Suppressor macrophage (primary cell): ENCODE measurements around the gene FBXO7.
A peak's percentile ranks its signal among the peaks of the same experiment; 100 is the strongest.

Experiments
- DNase-seq, 4 experiments: peaks; one replicate each; pipeline ENCODE4 v3.0.0-alpha.2; 2020 to 2022

The FBXO7 gene

GRCh38 chr22:32490279-32490678 lies 15.7 kb downstream of the FBXO7 start:
- no peak for DNase-seq

GRCh38 chr22:32492111-32492510 lies 17.5 kb downstream of the FBXO7 start:
- DNase-seq, result no peak

GRCh38 chr22:32493551-32493950 lies 18.9 kb downstream of the FBXO7 start:
- DNase-seq, result no peak

DNA sequence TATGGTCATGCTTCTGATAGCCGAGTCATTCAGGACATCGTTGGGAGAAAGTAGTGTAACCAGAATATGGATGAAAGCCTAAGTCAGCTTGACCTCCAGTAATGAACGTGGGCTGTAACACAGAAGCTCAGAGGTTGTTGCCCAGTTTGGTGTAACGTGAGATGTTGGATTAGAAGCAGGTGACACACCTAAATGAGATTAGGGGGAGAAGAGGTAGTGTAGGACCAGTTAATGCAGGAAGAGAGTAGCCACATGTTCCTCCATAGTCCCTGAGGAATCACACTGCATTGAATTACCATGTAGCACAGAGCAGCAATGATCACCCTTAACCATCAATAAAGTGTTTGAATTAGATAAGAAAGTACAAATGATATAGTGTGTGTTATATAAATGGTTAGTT lies 20.4 kb downstream of the FBXO7 start:
- DNase-seq, result no peak

- DNase-seq, result no peak
Measured at GRCh38 chr22:32499666-32500065, 25.1 kb downstream of the FBXO7 start.

DNA sequence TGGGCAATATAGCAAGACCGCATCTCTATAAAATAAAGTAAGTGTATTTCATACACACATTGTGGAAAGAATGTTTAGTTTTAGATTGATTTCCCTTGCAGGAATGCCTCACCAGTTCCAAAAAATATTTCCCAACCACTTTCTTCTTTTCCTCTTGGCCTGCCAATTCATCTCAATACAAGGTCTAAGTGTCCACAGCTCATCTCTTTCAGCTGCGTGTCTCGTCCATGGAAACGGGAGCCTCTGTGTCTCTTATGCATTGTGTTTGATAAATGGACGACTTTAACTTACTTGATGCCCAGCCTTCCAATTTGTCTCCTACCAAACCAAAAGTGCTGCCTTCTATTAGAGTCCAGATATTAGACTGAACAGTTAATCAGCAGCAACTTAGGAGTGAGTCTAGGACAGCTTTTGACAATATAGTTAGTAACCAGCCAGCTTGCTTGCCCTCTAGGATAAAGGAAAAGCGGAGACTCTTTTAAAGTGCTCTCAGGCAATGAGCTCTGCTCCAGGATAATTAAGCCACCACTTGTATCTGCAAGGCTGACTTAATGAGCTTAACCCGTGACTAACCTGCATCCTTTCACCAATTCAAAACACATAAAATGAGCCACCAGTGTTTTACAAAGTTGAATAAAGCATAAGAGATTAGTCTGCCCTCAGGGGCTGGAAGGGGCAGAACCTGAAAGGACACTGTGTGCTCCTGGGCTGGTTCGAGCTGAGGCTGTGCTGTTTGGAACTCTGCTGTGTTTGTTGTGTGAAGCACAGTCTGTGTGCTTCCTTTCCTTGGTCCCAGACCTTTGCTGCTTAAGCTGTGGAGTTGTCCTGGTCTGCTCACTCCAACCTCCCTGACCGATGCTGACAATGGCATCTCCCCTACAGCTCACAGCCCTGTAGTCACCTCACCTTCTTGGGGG lies 27.5 kb downstream of the FBXO7 start:
- no peak for DNase-seq

- DNase-seq, result no peak
Measured at GRCh38 chr22:32509045-32509444, 34.4 kb downstream of the FBXO7 start.

DNA sequence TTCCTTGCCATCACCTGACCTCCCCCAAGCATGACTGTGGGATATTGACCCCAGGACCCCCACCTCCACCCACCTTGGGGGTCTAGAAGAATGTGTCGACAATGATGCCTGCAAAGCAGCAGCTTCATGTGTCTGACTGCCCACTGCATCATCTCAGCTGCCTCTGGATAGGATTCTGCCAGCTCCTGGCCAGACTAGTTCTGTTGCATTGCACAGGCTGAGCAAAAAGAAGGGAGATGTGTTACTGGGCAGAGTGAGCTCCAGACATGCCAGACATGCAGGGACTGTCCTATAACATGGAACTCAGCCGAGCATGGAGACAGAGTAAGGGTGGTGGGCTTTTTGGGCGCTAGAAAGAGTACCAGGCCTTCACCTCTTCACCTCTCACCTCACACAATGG lies 36.7 kb downstream of the FBXO7 start:
- DNase-seq, result no peak

DNA sequence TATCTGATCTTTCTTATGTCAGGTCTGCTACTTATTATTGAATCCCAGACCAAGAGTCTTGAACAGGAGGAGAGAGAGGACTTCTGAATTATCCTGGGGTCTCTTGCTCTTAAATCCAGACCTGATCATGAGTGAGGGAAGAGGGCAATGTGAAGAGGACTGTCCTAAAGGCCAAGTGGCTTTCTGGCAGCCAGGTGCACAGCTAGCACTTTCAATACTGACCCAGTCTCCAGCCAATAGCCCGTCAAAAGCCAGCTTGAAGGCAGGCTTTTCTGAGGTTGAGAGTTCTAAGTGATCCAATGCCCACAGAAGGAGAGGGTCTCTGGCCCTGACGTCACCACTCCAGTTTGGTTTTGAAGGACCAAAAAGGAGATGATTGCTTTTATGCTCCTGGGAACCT lies 37.2 kb downstream of the FBXO7 start:
- no peak for DNase-seq

DNA sequence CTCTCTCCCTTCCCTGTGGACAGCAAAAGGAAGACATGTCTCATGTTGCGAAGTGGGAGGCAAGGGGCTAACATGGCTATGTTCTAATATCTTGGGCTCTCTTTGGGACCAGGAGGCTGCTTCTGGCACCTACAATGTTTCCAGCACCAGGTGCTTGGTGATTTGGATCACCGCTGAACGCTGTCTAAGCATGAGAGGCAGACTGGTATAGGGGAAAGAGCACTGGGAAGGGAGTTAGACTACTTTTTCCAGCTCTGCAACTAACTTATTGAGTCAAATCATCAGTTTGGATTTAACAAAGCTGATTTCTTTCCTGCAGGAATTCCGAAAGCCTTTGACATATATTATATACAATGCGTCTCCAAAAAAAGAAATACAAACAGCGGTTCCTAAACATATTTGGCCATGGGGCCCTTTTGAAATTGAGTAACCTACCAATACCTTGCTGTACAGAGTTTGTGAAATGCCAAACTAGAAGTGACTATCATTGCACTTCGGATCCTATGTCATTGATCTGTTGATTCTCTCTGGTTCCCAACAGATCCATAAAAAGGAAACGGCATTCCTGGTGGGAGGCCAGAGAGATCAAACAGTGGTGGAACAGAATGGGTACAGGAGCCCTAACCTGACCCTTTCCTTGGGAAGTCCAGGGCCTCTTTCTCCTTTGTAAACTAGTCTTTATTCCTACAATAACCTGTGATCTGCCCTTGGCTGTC lies 37.8 kb downstream of the FBXO7 start:
- DNase-seq, result no peak

GRCh38 chr22:32515084-32515483 lies 40.5 kb downstream of the FBXO7 start:
- DNase-seq, result no peak

DNA sequence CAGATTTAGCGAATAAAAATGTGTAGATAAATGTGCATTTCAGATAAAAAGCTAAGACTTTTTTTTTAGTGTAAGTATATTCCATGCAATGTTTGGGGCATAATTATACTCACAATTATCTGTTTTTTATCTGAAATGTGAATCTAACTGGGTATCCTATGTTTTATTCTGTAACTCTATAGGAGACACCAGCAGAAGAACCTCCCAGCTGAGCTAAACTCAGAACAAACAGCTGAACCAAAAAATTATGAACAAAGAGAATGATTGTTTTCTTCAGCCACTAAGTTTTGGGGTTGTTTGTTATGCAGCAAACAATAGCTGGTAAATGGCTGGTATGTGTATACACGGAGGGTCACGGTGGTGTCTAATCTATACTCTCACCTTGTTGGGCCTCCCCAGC lies 42.9 kb downstream of the FBXO7 start:
- DNase-seq, result no peak

DNA sequence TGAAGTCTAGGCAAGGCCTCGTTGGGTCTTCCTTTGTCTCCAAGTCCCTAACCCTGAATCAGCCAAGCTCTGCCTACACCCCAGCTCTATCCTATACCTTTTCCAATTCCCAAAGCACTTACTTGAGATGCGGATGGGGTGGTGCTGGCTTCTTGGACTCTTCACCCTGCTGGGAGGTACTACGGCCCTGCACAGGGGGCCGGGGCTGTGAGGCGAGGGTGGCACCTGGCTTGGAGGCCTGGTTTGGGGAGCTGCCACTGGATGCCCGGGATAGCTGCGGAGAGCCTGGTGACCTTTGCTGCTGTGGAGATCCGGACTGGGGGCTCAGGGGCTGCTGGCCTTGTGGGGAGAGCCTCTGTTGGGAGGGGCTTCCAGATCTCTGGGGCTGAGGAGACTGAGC lies 43.3 kb downstream of the FBXO7 start:
- DNase-seq, result no peak

DNA sequence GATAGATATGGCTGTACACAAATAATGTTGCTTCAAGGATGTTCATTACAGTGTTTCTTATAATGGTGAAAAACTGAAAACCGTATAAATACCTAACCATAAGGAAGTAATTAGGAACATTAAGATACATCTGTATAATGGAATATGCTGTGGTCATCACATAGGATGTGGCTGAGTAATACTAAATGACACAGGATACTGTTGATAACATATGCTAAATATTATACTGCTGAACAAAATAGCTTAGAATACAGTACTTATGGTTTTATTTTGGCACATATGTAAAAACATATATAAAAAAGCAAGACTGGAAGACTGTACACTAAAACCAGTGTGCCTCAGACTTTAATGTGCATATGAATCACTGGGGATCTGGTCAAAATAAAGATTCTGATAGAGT lies 43.8 kb downstream of the FBXO7 start:
- no peak for DNase-seq

GRCh38 chr22:32518848-32519247 lies 44.2 kb downstream of the FBXO7 start:
- DNase-seq, result peak in 1 of 4 experiments; percentile 17

DNA sequence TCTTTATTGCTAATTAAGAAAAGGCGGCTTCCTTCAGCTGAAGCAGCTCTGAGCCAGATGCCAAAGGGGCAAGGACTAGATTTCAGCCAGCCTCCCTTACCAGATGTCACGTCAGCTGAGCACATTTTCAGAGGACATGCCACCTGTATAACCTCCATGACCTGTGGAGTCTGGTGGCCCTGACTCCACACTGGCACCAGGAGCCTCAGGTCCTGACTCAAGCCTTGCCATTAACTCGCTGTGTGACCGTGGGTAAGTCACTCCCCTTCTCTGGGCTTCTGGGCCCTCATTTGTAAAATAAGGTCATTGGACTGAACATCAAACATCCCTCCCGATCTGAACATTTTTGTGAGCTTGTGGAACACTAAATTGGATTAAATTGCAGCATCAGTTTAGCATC lies 46.0 kb downstream of the FBXO7 start:
- no peak for DNase-seq

- DNase-seq, result no peak
Measured at GRCh38 chr22:32522237-32522636, 47.6 kb downstream of the FBXO7 start.

DNA sequence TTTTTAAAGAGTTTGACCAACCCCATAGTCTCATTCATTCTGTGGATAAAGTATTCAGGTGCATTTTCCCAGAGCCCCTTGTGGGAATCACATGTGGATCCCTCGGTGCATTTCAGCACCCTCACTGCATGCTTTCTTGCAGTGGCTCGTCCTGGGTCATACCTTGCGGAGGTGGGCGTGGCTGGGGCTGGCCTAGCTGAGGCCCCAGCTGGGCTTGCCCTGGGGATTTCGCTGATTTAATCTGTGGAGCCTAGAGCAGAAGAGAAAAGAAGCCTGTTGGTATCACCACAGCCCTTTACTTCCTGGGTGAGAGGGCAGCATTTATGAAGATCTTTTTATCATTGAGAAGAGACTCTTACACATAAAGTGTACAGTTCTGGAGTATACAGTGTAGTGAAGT lies 53.1 kb downstream of the FBXO7 start:
- no peak for DNase-seq

DNA sequence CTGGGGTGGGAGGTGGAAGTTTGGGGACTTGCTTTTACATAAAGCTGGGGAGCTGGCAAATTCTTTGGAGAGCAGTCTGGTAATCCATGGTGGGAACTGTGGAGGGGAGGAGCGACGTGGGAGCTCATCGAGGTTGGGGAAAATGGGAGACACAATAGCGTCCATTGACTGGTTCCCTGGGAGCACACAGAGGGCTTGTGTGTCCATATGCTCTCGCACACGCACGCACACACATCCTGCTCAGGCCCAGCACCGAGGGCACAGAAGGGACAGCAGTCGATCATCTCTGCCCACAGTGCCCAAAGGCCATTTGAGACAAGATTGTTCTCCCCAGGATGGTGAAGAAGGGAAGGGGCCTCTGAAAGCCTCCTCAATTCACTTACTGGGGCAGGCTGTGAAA lies 53.7 kb downstream of the FBXO7 start:
- DNase-seq, result no peak

DNA sequence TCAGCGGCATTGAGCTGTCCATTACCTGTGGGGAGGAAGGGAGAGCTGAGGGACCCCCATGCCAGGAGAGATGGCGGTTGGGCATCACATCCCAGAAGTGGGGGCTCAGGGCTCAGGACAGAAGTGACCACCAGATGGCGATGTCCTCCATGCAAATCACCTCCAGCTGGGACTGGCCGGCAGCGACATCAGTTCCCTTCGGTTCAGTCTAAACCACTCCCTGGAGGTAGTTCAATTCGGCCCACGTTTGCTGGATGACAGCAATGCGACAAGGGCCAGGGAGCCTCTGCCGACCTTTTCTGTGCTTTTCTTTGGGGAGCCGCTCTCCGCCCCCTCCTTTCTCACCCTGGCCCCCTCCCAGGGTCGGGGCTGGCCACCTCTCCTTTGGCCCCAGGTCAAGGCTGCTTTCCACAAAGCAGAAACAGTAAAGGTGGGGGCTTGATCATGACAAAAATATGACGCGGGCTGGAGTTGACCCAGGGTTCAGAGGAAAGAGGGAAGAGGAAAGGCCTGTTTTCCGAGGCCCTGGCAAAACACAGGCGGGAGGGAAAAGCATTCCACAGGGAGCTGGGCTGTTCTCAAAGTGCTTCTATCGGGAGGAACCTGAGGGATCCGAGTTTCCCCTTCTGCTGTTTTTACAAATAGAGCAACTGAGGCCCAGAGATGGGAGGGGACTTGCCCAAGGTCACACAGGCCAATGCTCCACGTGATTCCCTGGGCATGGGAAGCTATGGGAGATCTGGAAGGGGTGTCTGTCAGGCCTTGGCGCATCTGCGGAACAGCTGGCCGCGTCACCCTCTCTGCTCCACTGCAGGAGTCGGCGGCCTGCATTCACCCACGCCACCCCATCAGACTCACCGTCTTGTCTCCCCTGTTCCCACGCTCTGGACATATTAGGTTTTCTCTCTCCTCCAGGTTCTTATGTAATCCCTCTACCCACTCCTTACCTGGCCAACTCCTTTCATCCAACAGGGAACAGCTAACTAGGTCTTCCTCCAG lies 54.7 kb downstream of the FBXO7 start:
- peak; percentile 85 to 91 (median 90) for DNase-seq

GRCh38 chr22:32531228-32531627 lies 56.6 kb downstream of the FBXO7 start:
- no peak for DNase-seq

- peak; percentile 48 to 71 (median 64) for DNase-seq
Measured at GRCh38 chr22:32531931-32532819, 57.6 kb downstream of the FBXO7 start.
